ENCODE data around the gene FOXS1.
A peak's percentile ranks its signal among the peaks of the same experiment; 100 is the strongest.

FOXS1 gene

GRCh38 chr20:31845300-31845863, at the start of gene FOXS1:
Gene FOXS1, minus strand, starts transcription at chr20:31845604. Its CDS starts 62 bp downstream, at chr20:31845542.
- no peak for DNase-seq

- peak; percentile 69 for DNase-seq
Observed at GRCh38 chr20:31890646-31891045, 45.2 kb upstream of the FOXS1 start.

DNA sequence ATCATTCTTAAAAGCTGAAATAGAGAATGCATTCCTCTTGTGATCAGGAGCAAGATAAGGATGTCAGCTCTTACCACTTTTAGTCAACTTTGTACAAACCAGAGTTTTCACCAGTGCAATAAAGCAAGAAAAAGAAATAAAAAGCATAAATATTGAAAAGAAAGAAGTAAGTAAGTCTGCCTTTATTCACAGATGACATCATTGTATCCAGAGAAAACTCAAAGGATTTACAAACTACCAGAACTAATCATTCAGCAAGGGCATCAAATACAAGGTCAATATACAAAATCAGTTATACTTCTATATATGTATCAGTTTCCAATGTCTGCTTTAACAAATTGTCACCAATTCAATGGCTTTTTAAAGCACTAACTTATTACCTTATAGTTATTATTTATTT, 38.4 kb upstream of the FOXS1 start:
- no peak for DNase-seq

GRCh38 chr20:31881945-31882344, 36.5 kb upstream of the FOXS1 start:
- DNase-seq, result no peak

- DNase-seq, result peak; percentile 99
Observed at GRCh38 chr20:31879143-31879987, 34.0 kb upstream of the FOXS1 start.

DNA sequence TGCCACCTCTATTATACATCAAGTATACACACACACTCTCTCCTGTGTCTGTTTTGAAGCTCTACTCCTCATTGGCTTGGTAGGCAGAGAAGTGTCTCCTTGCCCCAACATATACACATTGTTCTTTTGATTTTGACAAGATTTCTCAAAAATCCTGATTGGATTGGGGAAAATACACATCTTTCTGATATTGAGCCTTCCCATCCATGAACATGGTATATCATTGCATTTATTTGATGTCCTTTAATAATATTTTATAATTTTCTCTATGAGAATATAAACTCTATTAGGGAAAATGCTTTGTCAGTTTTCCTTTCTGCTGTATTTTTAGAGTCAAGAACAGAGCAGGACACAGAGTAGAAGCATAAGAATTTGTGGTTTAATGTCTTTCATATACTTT, 32.3 kb upstream of the FOXS1 start:
- DNase-seq, result no peak

GRCh38 chr20:31875671-31876070, 30.3 kb upstream of the FOXS1 start:
- no peak for DNase-seq

DNA sequence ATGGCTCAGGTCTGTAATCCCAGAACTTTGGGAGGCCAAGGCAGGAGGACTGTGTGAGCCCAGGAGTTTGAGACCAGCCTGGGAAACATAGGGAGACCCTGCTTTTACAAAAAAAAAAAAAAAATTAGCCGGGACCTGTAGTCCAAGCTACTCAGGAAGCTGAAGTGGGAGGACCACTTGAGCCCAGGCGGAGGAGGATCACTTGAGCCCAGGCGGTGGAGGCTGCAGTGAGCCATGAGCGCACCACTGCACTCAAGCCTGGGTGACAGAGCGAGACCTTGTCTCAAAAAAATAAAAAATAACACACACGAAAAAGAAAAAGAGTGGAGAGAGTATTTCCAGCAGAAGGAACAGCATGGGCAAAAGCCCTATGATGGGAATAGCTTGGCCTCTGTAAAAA, 27.0 kb upstream of the FOXS1 start:
- DNase-seq, result no peak

DNA sequence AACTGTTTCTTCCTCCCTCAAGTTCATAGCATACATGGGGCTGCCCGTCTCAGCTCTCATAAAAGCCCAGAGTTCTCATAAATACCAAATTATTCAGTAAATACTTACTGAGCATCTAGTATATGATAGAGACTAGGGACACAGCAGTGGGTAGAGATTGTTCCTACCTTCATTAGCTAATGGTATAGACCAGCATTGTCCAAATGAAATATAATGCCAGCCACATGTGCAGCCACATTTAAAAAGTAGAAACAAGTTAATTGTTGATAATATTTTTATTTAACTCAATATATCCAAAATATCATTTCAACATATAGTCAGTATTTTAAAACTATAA, 26.2 kb upstream of the FOXS1 start:
- no peak for DNase-seq

GRCh38 chr20:31870726-31871617, 25.6 kb upstream of the FOXS1 start:
- DNase-seq, result peak; percentile 55

DNA sequence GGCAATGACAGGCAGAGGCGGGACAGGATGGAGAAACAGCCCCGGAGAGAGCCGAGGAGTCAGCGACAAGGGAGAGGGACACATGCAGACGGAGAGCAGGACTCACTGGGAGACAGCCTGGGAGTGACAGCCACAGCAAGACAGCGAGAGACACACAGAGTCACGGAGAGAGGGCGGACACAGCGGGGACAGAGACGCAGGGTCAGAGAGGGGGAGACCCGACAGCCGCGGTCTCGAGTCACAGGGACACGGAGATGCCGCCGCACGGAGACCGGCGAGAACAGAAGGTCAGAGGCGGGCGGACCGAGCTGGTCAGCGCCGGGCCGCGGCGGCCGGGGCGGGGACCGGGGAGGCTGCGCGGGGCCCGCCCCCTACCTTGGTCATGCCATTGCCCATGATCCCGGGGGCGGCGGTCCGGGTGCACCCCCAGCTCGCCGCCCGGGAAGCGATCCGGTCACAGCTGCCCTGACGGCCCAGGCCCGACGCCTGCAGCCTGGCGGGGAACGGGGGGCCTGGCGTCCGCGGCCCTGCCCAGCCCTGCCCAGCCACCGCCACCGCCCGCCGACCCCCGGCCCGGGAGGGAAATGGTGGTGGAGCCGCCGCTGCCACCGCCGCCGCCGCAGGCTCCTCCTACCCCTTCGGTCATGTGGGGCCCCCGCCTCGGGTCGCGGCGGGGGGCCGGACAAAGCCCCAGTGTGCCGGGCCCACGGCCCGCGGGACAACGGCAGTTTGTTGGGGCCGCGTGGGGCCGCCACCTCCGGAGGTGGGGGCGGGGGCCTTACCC, 24.7 kb upstream of the FOXS1 start, which contains the start of the genes DUSP15 and TTLL9:
Gene DUSP15, minus strand, starts transcription at position 586 of the 784 bp plus-strand sequence. Its CDS starts 190 bp downstream, at position 396.
Gene TTLL9, plus strand, starts transcription at position 693 of the 784 bp plus-strand sequence. CDS start 493 bp downstream, outside the sequence.
- DNase-seq, result peak; percentile 69

GRCh38 chr20:31869673-31869941, 24.2 kb upstream of the FOXS1 start:
- DNase-seq, result no peak

DNA sequence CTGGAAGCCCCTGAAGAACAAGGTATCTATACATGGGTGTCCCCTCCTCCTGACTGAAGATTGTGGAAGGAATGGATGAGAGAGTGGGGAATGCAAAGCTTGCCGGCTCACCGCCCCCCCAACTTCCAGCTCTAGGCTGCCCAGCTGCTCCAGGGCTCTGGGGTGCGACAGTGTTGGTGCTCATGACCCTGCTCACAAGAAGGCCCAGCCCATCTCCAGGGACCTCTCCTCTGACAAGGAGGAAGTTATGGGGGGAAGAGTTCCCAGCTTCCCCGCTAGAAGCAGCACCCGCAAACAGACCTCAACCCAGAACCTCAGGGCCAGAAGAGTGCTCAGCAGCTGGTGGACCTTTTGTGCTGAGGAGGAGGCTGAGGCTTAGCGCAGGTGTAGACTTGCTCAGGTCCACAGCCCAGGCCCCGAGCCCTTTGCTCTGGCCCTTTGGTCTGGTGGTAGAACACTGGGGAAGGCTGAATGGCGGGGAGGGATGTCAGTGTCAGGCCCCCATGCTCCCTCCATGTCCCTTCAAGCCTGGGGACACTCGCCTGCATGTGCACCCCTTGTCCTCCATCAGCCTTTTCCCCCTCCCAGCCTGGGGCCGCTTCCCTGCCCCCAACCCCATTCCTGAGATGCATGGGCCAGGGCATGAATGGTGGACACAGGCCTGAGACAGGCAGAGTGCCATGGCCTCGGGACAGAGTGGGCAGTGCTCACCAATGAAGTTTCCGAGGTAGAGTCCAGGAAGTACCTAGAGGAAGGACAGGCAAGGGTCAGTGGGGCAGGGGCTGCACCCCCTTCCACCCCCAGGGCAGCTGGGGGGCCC, 23.7 kb upstream of the FOXS1 start:
- no peak for DNase-seq

GRCh38 chr20:31866221-31866620, 20.8 kb upstream of the FOXS1 start:
- no peak for DNase-seq

DNA sequence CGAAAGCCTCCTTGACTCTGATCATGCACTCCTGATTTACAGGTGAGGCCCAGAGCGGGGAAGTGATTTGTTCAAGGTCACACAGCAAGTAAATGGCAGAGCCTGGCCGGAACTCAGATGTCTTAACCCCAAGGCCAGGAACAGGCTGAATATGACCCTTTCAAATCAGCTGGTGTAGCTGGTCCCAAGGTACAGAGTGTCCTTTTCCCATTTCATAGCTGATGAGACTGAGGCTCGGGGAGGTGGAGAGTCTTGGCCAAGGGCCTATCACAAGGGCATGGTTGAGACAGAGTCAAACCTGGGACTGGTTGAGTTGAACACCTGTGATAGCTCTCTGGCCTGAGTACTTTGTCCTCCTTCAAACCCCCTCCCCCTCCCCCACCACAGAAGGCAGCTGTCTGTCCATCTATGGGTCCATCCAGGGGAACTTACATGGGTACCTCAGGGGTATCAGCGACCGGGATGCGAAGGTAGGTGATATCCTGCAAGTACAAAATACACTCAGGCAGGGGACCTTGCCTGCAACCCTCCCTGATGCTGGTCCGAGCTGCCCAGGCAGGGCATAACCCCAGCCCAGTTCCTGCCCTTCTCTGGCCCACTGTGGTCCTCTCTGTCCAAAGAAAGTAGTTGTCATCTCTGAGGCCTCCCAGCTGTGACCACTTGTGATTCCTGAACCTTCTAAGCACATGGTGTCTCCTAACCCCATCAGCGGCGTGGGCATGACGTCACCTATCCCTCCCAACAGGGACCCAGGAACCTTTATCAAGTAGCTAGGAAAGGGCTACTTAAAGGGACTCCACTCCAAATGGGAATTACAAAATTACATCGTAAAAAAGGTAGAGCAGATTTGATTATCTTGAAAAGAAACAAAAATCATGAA, 19.4 kb upstream of the FOXS1 start:
- no peak for DNase-seq

DNA sequence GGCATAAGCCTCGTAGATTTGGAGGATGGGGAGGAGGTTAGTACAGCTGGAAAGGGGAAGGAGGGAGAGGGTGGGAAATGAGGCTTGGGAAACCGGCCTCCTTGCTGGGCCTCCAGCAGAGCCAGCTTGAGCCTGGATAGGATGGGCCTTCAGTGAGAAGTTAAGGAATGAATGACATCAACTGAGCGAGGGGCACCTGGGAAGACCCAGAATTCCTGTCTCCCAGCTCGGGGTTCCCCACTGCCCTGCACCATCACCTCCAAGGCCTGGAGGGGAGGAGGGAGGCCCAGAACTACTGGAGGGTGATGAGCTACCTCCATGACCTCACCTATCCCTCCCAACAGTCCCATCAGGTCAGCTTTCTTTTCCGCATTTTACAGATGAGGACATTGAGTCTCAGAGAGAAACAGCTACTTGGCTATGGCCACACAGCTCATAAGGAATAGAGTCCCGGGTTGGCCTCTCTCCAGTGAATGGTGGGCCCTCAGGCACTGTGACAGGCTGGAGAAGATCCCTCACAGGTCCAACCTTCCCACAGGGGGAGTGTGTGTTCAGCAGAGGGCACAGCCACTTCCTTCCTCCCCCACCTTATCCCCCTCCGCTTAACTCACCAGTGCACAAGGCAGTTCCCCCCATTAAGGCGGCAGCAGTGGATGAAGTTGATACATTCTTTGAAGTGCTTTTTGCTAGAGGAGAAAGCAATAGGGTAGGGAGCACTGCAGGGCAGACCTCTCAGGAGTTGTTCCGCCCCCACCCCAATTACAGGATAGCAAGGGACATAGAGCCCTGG, 18.1 kb upstream of the FOXS1 start:
- no peak for DNase-seq

DNA sequence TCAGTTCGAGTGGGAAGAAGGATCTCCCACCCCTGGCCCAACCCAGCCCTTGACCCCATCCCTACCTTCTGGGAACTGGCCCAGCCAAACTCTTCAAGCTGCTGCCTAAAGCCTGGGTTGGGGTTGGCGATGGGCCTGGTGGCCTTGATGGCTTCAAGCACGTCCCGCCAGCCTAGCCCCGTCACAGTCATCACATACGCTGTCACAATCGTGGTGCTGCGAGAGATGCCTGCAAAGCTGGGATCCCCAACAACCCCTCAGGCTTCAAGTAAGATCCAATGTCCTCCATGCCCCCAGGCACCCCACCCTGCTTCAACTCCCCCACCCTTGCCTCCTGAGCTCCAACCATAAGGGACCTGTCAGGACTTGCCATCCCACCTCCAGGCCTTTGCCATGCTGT, 17.1 kb upstream of the FOXS1 start:
- no peak for DNase-seq

GRCh38 chr20:31862157-31862470, 16.7 kb upstream of the FOXS1 start:
- DNase-seq, result no peak

GRCh38 chr20:31861385-31862156, 16.2 kb upstream of the FOXS1 start:
- peak; percentile 95 for DNase-seq

GRCh38 chr20:31861135-31861384, 15.7 kb upstream of the FOXS1 start:
- peak; percentile 81 for DNase-seq
